Adrenal gland (tissue), 12 donors: ENCODE data around the gene EHBP1L1. TPM values are rescaled to one million over a fixed set of nuclear protein-coding genes. Genes with fewer than 3 reads are reported as not detected.

Source experiments
- DNase-seq, 7 donors: peaks; one replicate each; pipeline ENCODE4 v3.0.0-alpha.2; 2019 to 2020
- H3K27ac ChIP-seq, 5 donors: fragments of 200-600 bp; sonication (generic) in 4 of 5; 1 replicate in 3 of 5; 2 replicates in 2 of 5; pipeline versions ENCODE4 v1.5.1 to v1.8.0; 2016 to 2020; ENCODE audit warnings: mild to moderate bottlenecking in 1 of 5
- H3K27me3 ChIP-seq: fragments of 200-600 bp; 2 replicates; pipeline ENCODE4 v1.8.0; 2021
- H3K36me3 ChIP-seq, 2 donors: fragments of 200-600 bp; replicated peaks in 1 of 2; 1 replicate in 1 of 2; 2 replicates in 1 of 2; pipeline versions ENCODE4 v1.5.1 to v1.8.0; 2018 to 2022
- H3K4me1 ChIP-seq, 2 donors: fragments of 200-600 bp; replicated peaks in 1 of 2; 1 replicate in 1 of 2; 2 replicates in 1 of 2; pipeline versions ENCODE4 v1.5.1 to v1.8.0; 2018 to 2021
- H3K4me3 ChIP-seq, 4 donors: fragments of 200-600 bp; sonication (generic) in 3 of 4; one replicate each; pipeline ENCODE4 v1.5.1; 2016 to 2018
- H3K9me3 ChIP-seq, 3 donors: fragments of 200-600 bp; sonication (generic) in 1 of 3; replicated peaks in 1 of 3; 1 replicate in 2 of 3; 2 replicates in 1 of 3; pipeline versions ENCODE4 v1.5.1 to v1.8.0; 2016 to 2021
- CTCF ChIP-seq, 6 experiments: fragments of 450-650 bp in 4 of 6; fragments of 200-600 bp in 2 of 6; sonication (generic) in 1 of 6; IDR thresholded peaks; 1 replicate in 5 of 6; 2 replicates in 1 of 6; pipeline versions ENCODE4 v1.5.1 to v1.8.0; 2016 to 2021; ENCODE audit warnings: antibody characterized with exemption in 6 of 6, mild to moderate bottlenecking in 2 of 6, moderate library complexity in 1 of 6
- POLR2A ChIP-seq, 2 donors: fragments of 450-650 bp; IDR thresholded peaks; one replicate each; pipeline ENCODE4 v1.6.1; 2017; ENCODE audit warnings: antibody characterized with exemption in 2 of 2, mild to moderate bottlenecking in 2 of 2, moderate library complexity in 1 of 2
- WGBS, 4 donors: extraction: QIAGEN DNeasy Blood & Tissue Kit in 2 of 4; methylation state at CpG; one replicate each; pipeline versions ENCODE4 v1.1.5 to v1.1.7; 2013 to 2017; 5-methylcytosine and 5-hydroxymethylcytosine counted together
- intact Hi-C, 2 donors: fragments of 100-400 bp; cut with DNase I; formaldehyde crosslinking; loops; one replicate each; pipeline versions ENCODE4 v1.14.1 to v1.15.0; 2022 to 2023
- polyA plus RNA-seq, 3 donors: library from polyadenylated mRNA; stranded (reverse); fragments of 200-250 nt in 2 of 3; fragments of 350-450 nt in 1 of 3; fragmentation: Illumina TruSeq in 1 of 3; extraction: RNeasy Lipid Tissue Mini Kit (QIAGEN cat#74804) in 1 of 3; gene quantifications; one replicate each; pipeline ENCODE4 v1.2.3, GENCODE V29; 2013 to 2014
- total RNA-seq, 9 donors: library from RNA; depleted of rRNA in 4 of 9; stranded (reverse); fragments of >200 nt in 4 of 9; fragments of 120-200 nt in 1 of 9; fragmentation: NEBNext Ultra II Directional in 1 of 9; extraction: Animal tissue kit (Norgen Biotek cat#: 25700) in 1 of 9; gene quantifications; one replicate each; pipeline versions ENCODE4 v1.1.0 to v1.2.4, GENCODE V29; 2013 to 2023
- donor health status: healthy with polysubstance abuse.
- donor health status: Bipolar disorder and iron deficiency.
- donor health status: DM: yes; HTN: yes; CAD: no.
- donor health status: DM: no; HTN: no; CAD: no.
- donor health status: DM: no; HTN: no; CAD: no.
- donor health status: DM: yes; HTN: yes; CAD: no.

The EHBP1L1 gene
- total and polyA plus RNA-seq, 12 donors: 8.7 to 68.0 (median 34.5) TPM

DNA sequence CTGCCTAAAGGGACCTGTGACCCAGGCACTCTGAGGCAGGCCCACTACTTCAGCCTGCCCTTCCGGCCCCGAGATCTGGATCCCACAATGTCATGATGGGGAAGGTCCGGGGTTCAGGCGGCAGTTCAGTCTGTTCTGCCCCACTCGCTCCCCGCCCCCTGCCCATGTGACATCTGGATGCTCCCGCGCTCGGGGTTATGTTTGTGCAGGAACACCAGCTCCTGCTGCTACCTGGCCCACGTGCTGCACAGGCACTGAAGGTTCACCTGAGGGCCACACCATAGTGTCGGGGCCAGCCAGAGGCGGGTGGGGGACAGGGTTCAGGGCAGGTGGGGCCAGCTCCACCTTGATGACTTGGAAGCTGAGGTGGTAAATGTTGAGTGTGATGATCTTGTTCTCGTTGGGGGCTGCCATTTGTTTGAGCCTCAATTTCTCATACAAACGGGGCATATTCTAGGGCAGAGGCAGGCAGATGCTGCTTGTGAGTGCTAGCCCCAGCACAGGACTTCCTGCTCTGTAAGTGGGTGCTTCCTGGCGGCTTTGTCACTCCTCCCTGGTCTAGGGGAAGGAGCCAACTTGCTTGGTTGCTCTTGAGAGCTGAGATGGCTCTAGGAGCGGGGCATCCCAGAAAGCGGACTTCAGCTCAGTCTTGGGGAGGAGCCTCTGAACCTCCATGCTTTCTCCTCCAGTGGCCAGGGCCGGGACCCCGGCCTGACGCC lies 57.7 kb downstream of the EHBP1L1 start:
- 82 to 94% (median 89%) methylated on average over 3 to 20 of the region's 20 CpGs for WGBS, 4 donors
- intact Hi-C loops: no loop called here

GRCh38 chr11:65634109-65634436 lies 58.2 kb downstream of the EHBP1L1 start:
- Histone ChIP-seq H3K9me3 (no peaks in the 10 kb centered on the region), H3K27me3 (no peaks in the 10 kb centered on the region), H3K4me1 (peaks cover 20 to 21% of the 10 kb centered on the region in 2 donors), H3K36me3 (peaks cover 0 to 73% of the 10 kb centered on the region in 2 donors), H3K27ac (no peak overlapping the region), H3K4me3 (no peak overlapping the region)
- DNase-seq: no peak
- no peak for TF ChIP-seq CTCF (IDR thresholded peaks at IDR 0.05)
- no peak for TF ChIP-seq POLR2A (IDR thresholded peaks at IDR 0.05)
- 86 to 94% (median 91%) methylated on average over 5 to 14 of the region's 14 CpGs for WGBS, 4 donors
- intact Hi-C loops: no loop called here

More for the DNA sequence above, 57.7 kb downstream of the EHBP1L1 start:
- no peaks in the 10 kb centered on the region for H3K9me3 ChIP-seq
- TF ChIP-seq CTCF (IDR thresholded peaks at IDR 0.05): no peak
- no peak for TF ChIP-seq POLR2A (IDR thresholded peaks at IDR 0.05)
- H3K27me3 ChIP-seq: no peaks in the 10 kb centered on the region
- peaks cover 0 to 78% of the 10 kb centered on the region in 2 donors for H3K36me3 ChIP-seq
- DNase-seq: no peak
- no peak overlapping the region for H3K27ac ChIP-seq
- H3K4me1 ChIP-seq: peaks cover 14 to 16% of the 10 kb centered on the region in 2 donors
- H3K4me3 ChIP-seq: no peak overlapping the region

DNA sequence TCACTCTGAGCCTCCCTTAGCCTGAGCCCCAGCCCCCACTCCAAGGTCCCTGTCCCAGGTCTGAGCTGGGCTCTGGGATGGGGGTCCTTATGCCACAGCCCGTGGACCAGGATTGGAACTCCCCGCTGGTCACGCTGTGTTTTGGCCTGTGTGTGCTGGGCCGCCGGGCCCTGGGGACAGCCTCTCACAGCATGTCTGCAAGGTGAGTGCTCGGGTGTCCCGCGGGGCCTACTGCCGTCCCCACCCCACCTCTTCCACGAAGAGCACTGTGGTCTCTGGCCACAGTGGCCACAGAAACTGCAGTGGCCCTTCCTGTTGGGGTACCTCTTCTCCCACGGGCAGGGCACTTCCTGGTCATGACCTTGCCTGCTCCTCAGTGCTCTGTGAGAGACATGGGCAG lies 58.6 kb downstream of the EHBP1L1 start:
- no peaks in the 10 kb centered on the region for H3K9me3 ChIP-seq
- H3K4me1 ChIP-seq: peaks cover 23 to 25% of the 10 kb centered on the region in 2 donors
- H3K4me3 ChIP-seq: no peak overlapping the region
- no peak for TF ChIP-seq CTCF (IDR thresholded peaks at IDR 0.05)
- TF ChIP-seq POLR2A (IDR thresholded peaks at IDR 0.05): no peak
- peaks cover 0 to 69% of the 10 kb centered on the region in 2 donors for H3K36me3 ChIP-seq
- intact Hi-C loops: no loop called here
- DNase-seq: no peak
- no peaks in the 10 kb centered on the region for H3K27me3 ChIP-seq
- H3K27ac ChIP-seq: no peak overlapping the region
- 80 to 92% (median 90%) methylated on average over 1 to 11 of the region's 11 CpGs for WGBS, 4 donors

DNA sequence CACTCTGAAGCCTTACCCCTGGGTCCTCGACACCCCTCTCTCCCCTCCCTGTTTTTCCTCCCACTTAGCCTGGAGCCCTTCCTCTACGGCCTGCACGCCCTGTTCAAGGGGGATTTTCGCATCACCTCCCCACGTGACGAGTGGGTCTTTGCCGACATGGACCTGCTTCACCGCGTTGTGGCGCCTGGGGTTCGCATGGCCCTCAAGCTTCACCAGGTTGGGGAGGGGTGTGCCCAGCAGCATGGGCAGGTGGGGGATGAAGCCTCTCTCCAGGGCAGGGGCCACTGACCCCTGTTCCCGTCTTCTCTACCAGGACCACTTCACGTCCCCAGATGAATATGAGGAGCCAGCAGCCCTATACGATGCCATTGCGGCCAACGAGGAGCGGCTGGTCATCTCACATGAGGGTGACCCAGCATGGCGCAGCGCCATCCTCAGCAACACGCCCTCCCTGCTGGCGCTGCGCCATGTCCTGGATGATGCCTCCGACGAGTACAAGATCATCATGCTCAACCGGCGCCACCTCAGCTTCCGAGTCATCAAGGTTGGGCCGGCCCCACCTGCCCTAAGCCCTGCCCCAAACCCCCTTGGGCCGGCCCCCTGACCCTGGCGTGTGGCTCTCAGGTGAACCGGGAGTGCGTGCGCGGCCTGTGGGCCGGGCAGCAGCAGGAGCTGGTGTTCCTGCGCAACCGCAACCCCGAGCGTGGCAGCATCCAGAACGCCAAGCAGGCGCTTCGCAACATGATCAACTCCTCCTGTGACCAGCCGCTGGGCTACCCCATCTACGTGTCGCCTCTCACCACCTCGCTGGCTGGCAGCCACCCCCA lies 59.3 kb downstream of the EHBP1L1 start:
- Histone ChIP-seq H3K27me3 (no peaks in the 10 kb centered on the region), H3K4me1 (peaks cover 26 to 31% of the 10 kb centered on the region in 2 donors), H3K4me3 (no peak overlapping the region), H3K9me3 (no peaks in the 10 kb centered on the region), H3K36me3 (peaks cover 0 to 62% of the 10 kb centered on the region in 2 donors), H3K27ac (no peak overlapping the region)
- intact Hi-C loops: no loop called here
- TF ChIP-seq CTCF (IDR thresholded peaks at IDR 0.05): no peak
- TF ChIP-seq POLR2A (IDR thresholded peaks at IDR 0.05): no peak
- WGBS, 4 donors: 91 to 93% (median 91%) methylated on average over 31 to 46 of the region's 46 CpGs
- no peak for DNase-seq
